ENCODE data around the gene POU3F2.

- no peak for TF ChIP-seq TAF1 (IDR thresholded peaks at IDR 0.05; ENCODE audit: control insufficient read depth, extremely low read depth, insufficient read depth, low read length, severe bottlenecking)
- TF ChIP-seq MYC (IDR thresholded peaks at IDR 0.05; ENCODE audit: low read depth, low read length), result no peak
- no peak for TF ChIP-seq MYC (CRISPR knock-in tag; IDR thresholded peaks at IDR 0.05; ENCODE audit: borderline replicate concordance, low read depth)
- no peak for TF ChIP-seq ZNF830 (CRISPR knock-in tag; IDR thresholded peaks at IDR 0.05)
- TF ChIP-seq CTCF (IDR thresholded peaks at IDR 0.05 in 2 of 3, conservative IDR thresholded peaks at IDR 0.05 in 1 of 3; ENCODE audit: insufficient read depth in 2 of 3, low read depth in 1 of 3, low read length in 3 of 3), result no peak
- TF ChIP-seq GTF2F1 (IDR thresholded peaks at IDR 0.05; ENCODE audit: low read depth, low read length), result no peak
- TF ChIP-seq ZBTB12 (CRISPR knock-in tag; IDR thresholded peaks at IDR 0.05), result no peak
- TF ChIP-seq HNRNPLL (IDR thresholded peaks at IDR 0.05; ENCODE audit: low read depth, low read length, poor library complexity, severe bottlenecking), result no peak
- TF ChIP-seq POLR2AphosphoS5 (IDR thresholded peaks at IDR 0.05; ENCODE audit: control insufficient read depth, insufficient read depth, low read depth, low read length), result no peak
- TF ChIP-seq ZNF165 (CRISPR knock-in tag; IDR thresholded peaks at IDR 0.05; ENCODE audit: borderline replicate concordance), result no peak
- no peak for TF ChIP-seq TCFL5 (CRISPR knock-in tag; conservative IDR thresholded peaks at IDR 0.05)
- TF ChIP-seq, protein P1, sequence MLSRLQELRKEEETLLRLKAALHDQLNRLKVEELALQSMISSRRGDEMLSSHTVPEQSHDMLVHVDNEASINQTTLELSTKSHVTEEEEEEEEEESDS (CRISPR knock-in tag; IDR thresholded peaks at IDR 0.05), result no peak
- TF ChIP-seq, protein P2, sequence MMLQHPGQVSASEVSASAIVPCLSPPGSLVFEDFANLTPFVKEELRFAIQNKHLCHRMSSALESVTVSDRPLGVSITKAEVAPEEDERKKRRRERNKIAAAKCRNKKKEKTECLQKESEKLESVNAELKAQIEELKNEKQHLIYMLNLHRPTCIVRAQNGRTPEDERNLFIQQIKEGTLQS (IDR thresholded peaks at IDR 0.05), result no peak
- TF ChIP-seq, protein P2 (CRISPR knock-in tag; conservative IDR thresholded peaks at IDR 0.05), result no peak
Observed at GRCh38 chr6:98842342-98843180, 8.2 kb downstream of the POU3F2 start.
